Endothelial cell of umbilical vein (primary cell): ENCODE measurements around the gene EVC2. TPM values are rescaled to one million over a fixed set of nuclear protein-coding genes. Genes with fewer than 3 reads are reported as not detected.

Source experiments
- BruUV-seq: library from RNA; stranded (reverse); fragments of 400-500 nt; replicated peaks from 2 replicates; lab custom pipeline; 2021; lab: Mats Ljungman, UMichigan
- CTCF ChIA-PET: fragments of 300-600, 350-600 bp; sonication (Branson Sonifier 250); formaldehyde crosslinking; loops from one replicate; lab custom pipeline; 2021; ENCODE audit warnings: antibody characterized with exemption, inconsistent platforms; lab: Charles Lee
- POLR2A ChIA-PET: fragments of 300-600, 350-600 bp; sonication (Branson Sonifier 250); formaldehyde crosslinking; loops from one replicate; lab custom pipeline; 2021; ENCODE audit warnings: antibody characterized with exemption, inconsistent platforms; lab: Charles Lee
- DNase-seq: peaks from one replicate; pipeline ENCODE4 v3.0.0-alpha.2; 2011; ENCODE audit warnings: low read depth, low spot score
- FAIRE-seq: peaks from 2 replicates; lab custom pipeline; 2011; peaks lifted over from hg19 to GRCh38; lab: Jason Lieb, UNC
- H2AFZ ChIP-seq: 2 replicates; pipeline ENCODE4 v1.6.0; 2012; ENCODE audit warnings: low read depth, low read length, control low read depth, inconsistent platforms
- H3K27ac ChIP-seq: 2 replicates; pipeline ENCODE4 v1.5.1; 2011; ENCODE audit warnings: low read depth, mild to moderate bottlenecking, control low read depth, low read length, moderate library complexity; ENCODE audit not compliant: insufficient read depth
- H3K27me3 ChIP-seq, 2 experiments: 2 replicates each; pipeline versions ENCODE4 v1.6.0 to v1.6.1; 2011; ENCODE audit warnings: low read length in 2 of 2, mixed read lengths in 1 of 2; ENCODE audit not compliant: control insufficient read depth in 2 of 2, insufficient read depth in 2 of 2
- H3K36me3 ChIP-seq, 2 experiments: 2 replicates in 1 of 2; 3 replicates in 1 of 2; pipeline ENCODE4 v1.5.1; 2011; ENCODE audit warnings: low read length in 2 of 2, mild to moderate bottlenecking in 1 of 2, moderate library complexity in 1 of 2; ENCODE audit not compliant: control insufficient read depth in 2 of 2, insufficient read depth in 2 of 2; ENCODE audit errors: extremely low read depth in 1 of 2
- H3K4me1 ChIP-seq: 3 replicates; pipeline ENCODE4 v1.5.1; 2011; ENCODE audit warnings: mild to moderate bottlenecking, low read length; ENCODE audit not compliant: control insufficient read depth, insufficient read depth; ENCODE audit errors: extremely low read depth
- H3K4me2 ChIP-seq: 2 replicates; pipeline ENCODE4 v1.6.1; 2011; ENCODE audit warnings: low read length, control low read depth, mixed read lengths; ENCODE audit not compliant: insufficient read depth
- H3K4me3 ChIP-seq, 3 experiments: fragments of 200-600 bp in 1 of 3; sonication (generic), shearing (Covaris generic) in 1 of 3; replicated peaks in 1 of 3; 2 replicates each; pipeline ENCODE4 v1.5.1; 2011 to 2016; ENCODE audit warnings: control low read depth in 3 of 3, low read length in 3 of 3, mild to moderate bottlenecking in 2 of 3, inconsistent platforms in 1 of 3, low read depth in 1 of 3, moderate library complexity in 1 of 3; ENCODE audit not compliant: insufficient read depth in 1 of 3
- H3K79me2 ChIP-seq: 2 replicates; pipeline ENCODE4 v1.6.0; 2012; ENCODE audit warnings: low read length, inconsistent platforms; ENCODE audit not compliant: control insufficient read depth, insufficient read depth
- H3K9ac ChIP-seq: replicated peaks from 2 replicates; pipeline ENCODE3; 2011; ENCODE audit warnings: low read length, control low read depth; ENCODE audit not compliant: insufficient read depth; ENCODE audit errors: extremely low read depth
- H3K9me1 ChIP-seq: replicated peaks from 3 replicates; pipeline ENCODE4 v1.6.0; 2011; ENCODE audit warnings: mild to moderate bottlenecking, low read length; ENCODE audit not compliant: control insufficient read depth, insufficient read depth; ENCODE audit errors: extremely low read depth
- H3K9me3 ChIP-seq: replicated peaks from 2 replicates; pipeline ENCODE4 v1.5.1; 2012; ENCODE audit warnings: low read length, inconsistent platforms; ENCODE audit not compliant: control insufficient read depth, insufficient read depth
- H4K20me1 ChIP-seq: replicated peaks from 2 replicates; pipeline ENCODE3; 2011; ENCODE audit warnings: mild to moderate bottlenecking, low read length; ENCODE audit not compliant: control insufficient read depth, insufficient read depth; ENCODE audit errors: extremely low read depth
- EZH2 ChIP-seq: IDR thresholded peaks from 2 replicates; pipeline ENCODE4 v1.6.1; 2012; ENCODE audit warnings: borderline replicate concordance, low read depth, mild to moderate bottlenecking, moderate library complexity, low read length, inconsistent platforms; ENCODE audit not compliant: severe bottlenecking
- FOS ChIP-seq: IDR thresholded peaks from 2 replicates; pipeline ENCODE4 v1.6.1; 2011; ENCODE audit warnings: mild to moderate bottlenecking, low read length, moderate library complexity, borderline replicate concordance; ENCODE audit not compliant: insufficient read depth
- GATA2 ChIP-seq: IDR thresholded peaks from 2 replicates; pipeline ENCODE4 v1.7.0; 2011; ENCODE audit warnings: low read depth, mild to moderate bottlenecking, moderate library complexity, mixed read lengths, low read length; ENCODE audit not compliant: insufficient read length, insufficient read depth
- JUN ChIP-seq: IDR thresholded peaks from 2 replicates; pipeline ENCODE4 v1.6.1; 2011; ENCODE audit warnings: borderline replicate concordance, low read depth; ENCODE audit not compliant: insufficient read length, insufficient read depth
- MAX ChIP-seq: IDR thresholded peaks from 2 replicates; pipeline ENCODE4 v1.6.1; 2011; ENCODE audit not compliant: insufficient read depth, insufficient read length
- MYC ChIP-seq: IDR thresholded peaks from one replicate; pipeline ENCODE4 v1.6.1; 2011; ENCODE audit warnings: mild to moderate bottlenecking, low read depth, low read length
- POLR2A ChIP-seq: IDR thresholded peaks from 2 replicates; pipeline ENCODE4 v1.6.1; 2012; ENCODE audit warnings: low read depth, mild to moderate bottlenecking, control low read depth, low read length
- POLR2AphosphoS5 ChIP-seq: IDR thresholded peaks from 2 replicates; pipeline ENCODE4 v1.6.1; 2012; ENCODE audit warnings: low read depth, mild to moderate bottlenecking, control low read depth, low read length, moderate library complexity; ENCODE audit not compliant: insufficient read depth
- dilution Hi-C: fragments of 300-500 bp; cut with MboI; formaldehyde crosslinking; loops from one replicate; pipeline ENCODE4 v1.15.0; 2019; ENCODE audit warnings: low sequenced_read_pairs; ENCODE audit not compliant: extremely low pct_ligation_motif_present
- intact Hi-C: fragments of 100-400 bp; cut with micrococcal nuclease; formaldehyde crosslinking; loops from one replicate; pipeline ENCODE4 v1.10.0; 2022
- polyA plus RNA-seq, 4 experiments: library from polyadenylated mRNA; depleted of rRNA in 3 of 4; stranded (reverse) in 3 of 4; unstranded in 1 of 4; fragments of >200 nt; gene quantifications; 2 replicates each; pipeline versions ENCODE4 v1.2.1 to v1.2.3, GENCODE V29; 2011 to 2012; ENCODE audit warnings: missing spikeins in 1 of 4
- total RNA-seq: library from RNA; stranded (reverse); gene quantifications from 2 replicates; pipeline ENCODE4 v1.2.3, GENCODE V29; 2021
- TF ChIP-seq, protein P1 (sequence below), 2 donors: IDR thresholded peaks; 1 replicate in 1 of 2; 2 replicates in 1 of 2; pipeline ENCODE4 v1.5.1; 2011; ENCODE audit warnings: low read length in 2 of 2, mild to moderate bottlenecking in 2 of 2, moderate library complexity in 2 of 2, control low read depth in 1 of 2, inconsistent platforms in 1 of 2, low read depth in 1 of 2; ENCODE audit not compliant: insufficient read depth in 1 of 2; ENCODE audit errors: extremely low read depth in 1 of 2

EVC2 gene
- total and polyA plus RNA-seq, 2 donors (not counting 3 experiments of a cell fraction or from before 2014, with no cell fraction given) = 1.7 to 8.8 TPM

DNA sequence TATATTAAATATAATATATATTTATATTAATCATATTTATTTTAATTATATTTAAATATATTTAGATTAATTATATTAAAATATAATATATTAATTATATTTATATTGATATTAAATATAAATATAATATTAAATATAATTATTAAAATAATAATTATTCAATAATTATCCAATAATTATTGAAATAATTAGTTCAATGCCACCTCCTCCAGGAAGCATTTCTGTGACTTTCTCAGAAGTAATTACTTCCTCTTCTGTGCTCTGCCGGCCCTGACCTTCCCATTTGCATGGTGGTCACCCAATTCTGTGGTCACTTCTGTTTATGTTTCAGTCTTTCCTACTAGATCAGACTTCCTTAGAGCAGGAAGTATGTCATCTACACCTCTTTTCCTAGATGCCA is 45.8 kb downstream of the EVC2 start:
- Histone ChIP-seq H3K4me3 (no peak overlapping the region), H3K9ac (no peak overlapping the region), H3K27me3 (no peaks in the 10 kb centered on the region), H3K36me3 (peaks cover 5 to 10% of the 10 kb centered on the region in 2 experiments), H4K20me1 (no peaks in the 10 kb centered on the region), H3K9me1 (no peaks in the 10 kb centered on the region), H3K4me2 (no peak overlapping the region), H3K27ac (no peak overlapping the region), H2AFZ (no peak overlapping the region), H3K79me2 (no peaks in the 10 kb centered on the region), H3K9me3 (no peaks in the 10 kb centered on the region), H3K4me1 (no peaks in the 10 kb centered on the region)
- FAIRE-seq = no peak
- POLR2A ChIA-PET = no interaction called here
- DNase-seq = no peak
- intact Hi-C loops = no loop called here
- TF ChIP-seq POLR2A (no peak), MAX (no peak), MYC (no peak), FOS (no peak), POLR2AphosphoS5 (no peak), EZH2 (no peak), GATA2 (no peak), JUN (no peak)
- TF ChIP-seq, protein P1, sequence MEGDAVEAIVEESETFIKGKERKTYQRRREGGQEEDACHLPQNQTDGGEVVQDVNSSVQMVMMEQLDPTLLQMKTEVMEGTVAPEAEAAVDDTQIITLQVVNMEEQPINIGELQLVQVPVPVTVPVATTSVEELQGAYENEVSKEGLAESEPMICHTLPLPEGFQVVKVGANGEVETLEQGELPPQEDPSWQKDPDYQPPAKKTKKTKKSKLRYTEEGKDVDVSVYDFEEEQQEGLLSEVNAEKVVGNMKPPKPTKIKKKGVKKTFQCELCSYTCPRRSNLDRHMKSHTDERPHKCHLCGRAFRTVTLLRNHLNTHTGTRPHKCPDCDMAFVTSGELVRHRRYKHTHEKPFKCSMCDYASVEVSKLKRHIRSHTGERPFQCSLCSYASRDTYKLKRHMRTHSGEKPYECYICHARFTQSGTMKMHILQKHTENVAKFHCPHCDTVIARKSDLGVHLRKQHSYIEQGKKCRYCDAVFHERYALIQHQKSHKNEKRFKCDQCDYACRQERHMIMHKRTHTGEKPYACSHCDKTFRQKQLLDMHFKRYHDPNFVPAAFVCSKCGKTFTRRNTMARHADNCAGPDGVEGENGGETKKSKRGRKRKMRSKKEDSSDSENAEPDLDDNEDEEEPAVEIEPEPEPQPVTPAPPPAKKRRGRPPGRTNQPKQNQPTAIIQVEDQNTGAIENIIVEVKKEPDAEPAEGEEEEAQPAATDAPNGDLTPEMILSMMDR (IDR thresholded peaks at IDR 0.05; ENCODE audit: extremely low read depth in 1 of 2, insufficient read depth in 1 of 2, low read depth in 1 of 2, low read length in 2 of 2) = no peak
- dilution Hi-C loops = no loop called here
- CTCF ChIA-PET = no interaction called here
- no TSS peak for BruUV-seq
